ENCODE data around the gene LUC7L.
"Not testable (repeated sequence)": the region's sequence is repeated elsewhere in the genome, so short reads cannot be mapped to it uniquely, and the experiment has no call there.

LUC7L gene

DNA sequence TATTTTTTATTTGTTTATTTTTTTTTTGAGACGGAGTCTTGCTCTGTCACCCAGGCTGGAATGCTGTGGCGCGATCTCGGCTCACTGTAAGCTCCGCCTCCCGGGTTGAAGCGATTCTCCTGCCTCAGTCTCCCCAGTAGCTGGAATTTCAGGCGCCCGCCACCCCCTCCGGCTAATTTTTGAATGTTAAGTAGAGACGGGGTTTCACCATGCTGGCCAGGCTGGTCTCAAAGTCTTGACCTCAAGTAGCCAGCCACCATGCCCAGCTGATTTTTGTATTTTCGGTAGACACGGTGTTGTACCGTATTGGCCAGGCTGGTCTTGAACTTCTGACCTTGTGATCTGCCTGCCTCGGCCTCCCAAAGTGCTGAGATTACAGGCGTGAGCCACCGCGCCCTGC, 1.1 kb upstream of the LUC7L start:
- FAIRE-seq; DNase-seq (ENCODE audit: low spot score): not testable (repeated sequence)

DNA sequence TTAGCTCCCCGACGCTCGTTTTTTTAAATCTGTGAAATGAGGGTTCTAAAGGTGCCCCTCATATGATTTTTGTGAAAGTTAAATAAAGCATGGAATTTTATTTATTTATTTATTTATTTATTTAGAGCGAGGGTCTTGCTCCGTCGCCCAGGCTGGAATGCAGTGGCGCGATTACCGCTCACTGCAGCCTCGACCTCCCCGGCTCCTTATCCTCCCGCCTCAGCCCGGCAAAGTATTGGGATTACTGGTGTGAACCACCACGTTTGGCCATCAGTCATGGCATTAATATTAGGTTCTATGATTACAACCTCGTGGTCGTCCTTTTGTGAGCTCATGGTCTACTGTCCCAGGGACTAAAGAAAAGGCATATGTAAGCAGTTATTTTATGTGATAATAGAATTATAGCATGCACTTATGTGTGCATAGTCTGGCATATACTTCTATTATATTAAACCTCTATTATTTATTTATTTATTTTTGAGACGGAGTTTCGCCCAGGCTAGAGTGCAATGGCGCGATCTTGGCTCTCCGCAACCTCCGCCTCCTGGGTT, 557 bp upstream of the LUC7L start:
- FAIRE-seq (no peak), DNase-seq (ENCODE audit: low spot score) (no peak)

DNA sequence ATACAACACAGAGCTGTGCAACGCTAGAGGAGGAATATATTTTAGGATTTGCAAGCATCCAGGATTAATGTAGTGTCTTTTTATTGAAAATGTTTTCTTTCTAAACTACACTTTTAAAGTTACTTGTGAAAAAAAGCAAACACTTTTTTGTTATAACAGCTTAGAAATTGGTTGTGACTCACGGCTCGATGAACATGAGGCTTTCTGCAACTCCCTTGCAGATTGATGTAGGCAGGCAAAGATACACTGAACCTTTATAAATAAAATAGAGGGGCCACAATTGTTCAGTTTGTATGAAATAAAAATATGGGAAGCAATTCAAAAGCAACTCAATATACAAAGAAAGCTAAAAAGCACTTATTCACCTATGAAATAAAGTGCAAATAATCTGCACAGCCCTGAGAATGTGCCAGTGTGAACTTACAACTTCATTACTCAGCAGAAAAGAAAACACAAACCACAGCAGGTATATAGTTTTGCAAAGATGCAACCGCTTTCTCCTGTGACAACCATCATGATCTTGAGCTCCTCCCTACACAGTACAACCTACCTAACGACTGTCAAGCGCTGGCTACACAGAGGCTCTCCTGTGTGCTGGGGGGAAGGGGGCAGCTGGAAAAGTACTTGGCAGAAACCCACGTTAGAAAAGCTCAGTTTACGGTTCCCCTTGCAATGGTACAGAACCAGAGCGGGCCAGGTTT, 948 bp downstream of the LUC7L start:
- DNase-seq (ENCODE audit: low spot score), result peak; percentile 14
- FAIRE-seq, result no peak

DNA sequence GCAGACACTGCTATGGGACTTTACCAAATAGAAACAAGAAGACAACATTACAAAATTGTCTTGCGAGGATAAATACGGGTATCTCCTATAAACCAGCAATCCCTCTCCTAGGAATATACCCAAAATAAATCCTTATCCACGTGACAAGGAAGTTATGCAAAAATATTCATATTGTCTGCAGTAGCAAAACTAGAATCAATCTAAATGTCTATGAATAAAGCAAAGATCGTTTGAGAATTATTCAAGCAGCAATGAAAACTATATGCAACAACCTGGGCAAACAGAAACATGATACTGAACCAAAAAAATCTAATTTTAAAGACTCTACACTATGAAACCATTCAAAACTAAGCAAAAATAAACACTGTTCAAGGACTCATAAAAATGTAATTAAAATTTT, 9.2 kb downstream of the LUC7L start:
- no peak for FAIRE-seq
- no peak for DNase-seq (ENCODE audit: low spot score)

DNA sequence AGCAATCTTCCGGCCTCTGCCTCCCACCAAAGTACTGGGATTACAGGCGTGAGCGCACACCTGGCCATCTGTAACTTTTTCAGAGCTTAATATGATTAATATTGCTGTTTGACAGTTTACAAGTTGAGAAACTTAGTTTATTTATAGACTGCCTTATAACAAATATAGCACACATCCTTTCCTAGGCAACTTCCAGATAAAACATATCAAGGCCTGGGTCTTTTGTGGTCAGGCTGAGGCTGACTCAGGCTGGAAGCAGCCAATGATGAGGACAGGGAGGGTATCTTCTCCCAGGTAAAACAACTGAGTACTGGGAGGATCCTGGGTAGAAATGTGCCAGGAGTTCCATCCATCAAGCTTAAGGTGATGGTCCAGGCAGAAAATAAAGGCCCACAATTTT, 16.2 kb downstream of the LUC7L start:
- no peak for DNase-seq (ENCODE audit: low spot score)
- no peak for FAIRE-seq

DNA sequence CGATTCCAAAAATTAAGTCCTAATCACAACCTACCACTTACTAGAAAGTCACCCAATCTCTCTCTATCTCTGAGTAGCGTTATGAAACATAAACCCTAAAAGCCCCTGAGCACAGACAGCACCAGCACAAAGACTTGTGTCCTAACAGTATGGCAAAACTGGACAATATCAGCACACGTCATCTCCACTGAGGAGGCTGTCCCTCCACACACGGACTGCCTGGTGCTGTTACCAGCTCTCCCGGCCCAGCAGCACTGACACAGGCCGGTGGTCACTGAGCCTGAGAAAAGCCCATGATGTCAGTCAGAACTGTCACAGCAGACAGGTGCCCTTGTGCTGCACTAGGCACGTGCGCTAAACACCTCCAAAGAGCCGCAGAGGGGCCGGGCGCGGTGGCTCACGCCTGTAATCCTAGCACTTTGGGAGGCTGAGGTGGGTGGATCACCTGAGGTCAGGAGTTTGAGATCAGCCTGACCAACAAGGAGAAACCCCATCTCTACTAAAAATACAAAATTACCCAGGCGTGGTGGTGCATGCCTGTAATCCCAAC, 17.5 kb downstream of the LUC7L start:
- not testable (repeated sequence) for FAIRE-seq; DNase-seq (ENCODE audit: low spot score)

DNA sequence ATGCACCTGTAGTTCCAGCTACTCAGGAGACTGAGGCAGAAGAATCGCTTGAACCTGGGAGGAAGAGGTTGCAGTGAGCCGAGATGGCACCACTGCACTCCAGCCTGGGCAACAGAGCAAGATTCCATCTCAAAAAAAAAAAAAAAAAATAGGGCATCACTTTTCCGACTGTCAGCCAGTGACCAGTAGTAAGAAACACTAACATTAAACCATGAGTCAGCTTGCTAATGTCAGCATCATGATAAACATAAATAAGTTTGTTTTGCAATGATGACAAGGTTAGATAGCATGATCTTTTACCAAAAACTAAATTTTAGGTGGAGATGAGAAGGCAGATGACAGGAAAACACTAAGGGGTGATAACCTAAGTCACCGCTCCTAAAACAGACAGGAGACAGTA, 19.9 kb downstream of the LUC7L start:
- FAIRE-seq; DNase-seq (ENCODE audit: low spot score): not testable (repeated sequence)

DNA sequence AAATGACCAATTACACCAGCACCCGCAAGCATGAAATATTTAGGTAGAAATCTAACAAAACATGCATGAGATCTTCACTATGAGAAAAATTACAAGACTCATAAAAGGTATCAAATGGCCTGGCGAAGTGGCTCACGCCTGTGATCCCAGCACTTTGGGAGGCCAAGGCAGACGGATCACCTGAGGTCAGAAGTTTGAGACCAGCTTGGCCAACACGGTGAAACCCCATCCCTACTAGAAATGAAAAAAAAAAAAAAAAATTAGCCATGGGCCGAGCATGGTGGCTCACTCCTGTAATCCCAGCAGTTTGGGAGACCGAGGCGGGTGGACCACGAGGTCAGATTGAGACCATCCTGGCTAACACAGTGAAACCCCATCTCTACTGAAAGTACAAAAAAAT, 25.2 kb downstream of the LUC7L start:
- DNase-seq (ENCODE audit: low spot score); FAIRE-seq: not testable (repeated sequence)

DNA sequence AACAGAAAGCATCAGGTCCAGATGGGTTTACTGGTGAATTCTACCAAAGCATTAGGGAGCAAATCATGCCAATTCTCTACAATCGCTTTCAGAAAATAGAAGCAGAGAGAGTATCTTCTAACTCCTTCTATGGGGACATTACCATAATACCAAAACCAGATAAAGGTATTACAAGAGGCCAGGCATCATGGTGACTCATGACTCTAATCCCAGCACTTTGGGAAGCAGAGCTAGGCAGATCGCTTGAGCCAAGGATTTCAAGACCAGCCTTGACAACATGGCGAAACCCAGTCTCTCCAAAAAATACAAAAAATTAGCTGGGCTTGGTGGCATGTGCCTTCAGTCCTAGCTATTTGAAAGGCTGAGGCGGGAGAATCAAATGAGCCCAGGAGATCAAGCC, 26.0 kb downstream of the LUC7L start:
- DNase-seq (ENCODE audit: low spot score) (no peak), FAIRE-seq (no peak)

DNA sequence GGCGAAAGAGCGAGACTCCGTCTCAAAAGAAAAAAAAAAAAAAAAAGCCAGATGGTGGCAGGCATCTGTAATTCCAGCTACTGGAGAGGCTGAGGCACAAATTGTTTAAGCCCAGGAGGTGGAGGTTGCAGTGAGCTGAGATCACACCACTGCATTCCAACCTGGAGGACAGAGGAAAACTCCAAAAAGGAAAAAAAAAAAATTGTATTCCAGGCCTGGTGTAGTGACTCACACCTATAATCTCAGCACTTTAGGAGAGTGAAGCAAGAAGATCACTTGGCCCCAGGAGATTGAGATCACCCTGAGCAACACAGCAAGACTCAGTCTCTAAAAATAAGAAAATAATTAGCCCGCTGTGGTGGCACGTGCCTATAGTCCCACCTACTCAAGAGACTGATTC, 28.9 kb downstream of the LUC7L start:
- DNase-seq (ENCODE audit: low spot score), result no peak
- no peak for FAIRE-seq

DNA sequence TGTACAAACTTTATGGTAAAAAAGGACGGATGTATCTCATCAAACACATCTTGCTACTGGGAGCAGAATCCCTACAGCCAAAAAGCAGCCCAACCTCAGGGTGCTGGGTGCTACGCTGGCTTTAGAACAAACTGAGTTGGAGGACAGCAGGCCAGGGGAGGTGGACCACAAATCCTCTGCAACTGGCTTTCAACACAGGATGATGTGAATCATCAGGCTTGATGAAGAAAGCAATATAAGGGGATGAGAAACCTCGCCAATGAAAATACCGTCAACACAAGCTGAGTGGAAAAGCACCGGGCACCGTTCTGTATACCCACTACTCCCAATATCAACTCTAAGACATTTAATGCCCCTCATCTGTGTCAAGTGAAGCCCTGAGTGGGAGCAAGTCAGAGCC, 34.7 kb downstream of the LUC7L start:
- FAIRE-seq (no peak), DNase-seq (ENCODE audit: low spot score) (no peak)

DNA sequence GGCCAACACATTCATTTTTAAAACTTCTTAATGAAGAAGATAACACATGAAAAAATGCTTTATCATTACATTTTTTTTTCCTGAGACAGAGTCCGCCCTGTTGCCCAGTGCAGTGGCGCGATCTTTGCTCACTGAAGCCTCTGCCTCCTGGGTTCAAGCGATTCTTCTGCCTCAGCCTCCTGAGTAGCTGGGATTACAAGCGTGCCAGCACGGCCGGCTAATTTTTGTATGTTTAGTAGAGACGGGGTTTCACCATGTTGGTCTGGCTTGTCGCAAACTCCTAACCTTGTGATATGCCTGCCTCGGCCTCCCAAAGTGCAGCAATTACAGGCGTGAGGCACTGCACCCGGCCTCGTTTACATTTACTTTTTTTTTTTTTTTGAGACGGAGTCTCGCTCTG, 35.8 kb downstream of the LUC7L start:
- DNase-seq (ENCODE audit: low spot score) (no peak), FAIRE-seq (no peak)

DNA sequence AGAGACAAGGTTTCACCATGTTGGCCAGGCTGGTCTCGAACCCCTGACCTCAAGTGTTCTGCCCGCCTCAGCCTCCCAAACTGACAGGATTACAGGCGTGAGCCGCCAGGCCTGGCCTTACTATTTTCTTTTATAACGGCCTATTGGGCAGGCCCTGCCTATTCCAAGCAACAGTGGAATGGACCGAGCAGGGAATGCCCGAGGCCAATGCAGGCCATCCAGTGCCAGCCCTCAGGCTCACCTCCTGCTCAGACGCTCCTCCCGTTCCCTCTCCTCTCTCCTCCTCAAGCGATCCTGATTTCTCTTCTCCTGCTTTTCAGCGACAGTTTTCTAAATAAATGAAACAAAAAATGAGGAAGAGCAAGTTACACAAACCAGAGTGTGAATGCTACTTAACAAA, 36.6 kb downstream of the LUC7L start:
- no peak for FAIRE-seq
- DNase-seq (ENCODE audit: low spot score), result no peak

DNA sequence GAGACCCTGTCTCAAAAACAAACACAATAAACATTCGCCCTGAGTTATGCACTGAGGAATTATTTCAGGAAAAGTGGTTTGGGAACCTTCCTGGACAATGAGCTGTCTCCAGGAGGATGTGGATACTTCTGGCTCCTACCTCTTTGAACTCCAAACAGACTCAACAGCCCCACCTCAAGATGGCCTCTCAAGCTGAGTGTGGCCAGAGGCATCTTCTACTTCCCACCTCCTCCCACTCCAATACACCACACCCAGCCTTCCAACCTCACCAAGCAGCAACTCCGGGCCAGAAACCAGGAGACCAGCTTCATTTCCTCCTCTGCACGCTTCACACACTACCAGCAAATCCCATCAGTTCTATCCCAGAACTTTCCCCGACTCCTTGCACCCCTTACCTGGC, 37.4 kb downstream of the LUC7L start:
- FAIRE-seq (no peak), DNase-seq (ENCODE audit: low spot score) (no peak)

DNA sequence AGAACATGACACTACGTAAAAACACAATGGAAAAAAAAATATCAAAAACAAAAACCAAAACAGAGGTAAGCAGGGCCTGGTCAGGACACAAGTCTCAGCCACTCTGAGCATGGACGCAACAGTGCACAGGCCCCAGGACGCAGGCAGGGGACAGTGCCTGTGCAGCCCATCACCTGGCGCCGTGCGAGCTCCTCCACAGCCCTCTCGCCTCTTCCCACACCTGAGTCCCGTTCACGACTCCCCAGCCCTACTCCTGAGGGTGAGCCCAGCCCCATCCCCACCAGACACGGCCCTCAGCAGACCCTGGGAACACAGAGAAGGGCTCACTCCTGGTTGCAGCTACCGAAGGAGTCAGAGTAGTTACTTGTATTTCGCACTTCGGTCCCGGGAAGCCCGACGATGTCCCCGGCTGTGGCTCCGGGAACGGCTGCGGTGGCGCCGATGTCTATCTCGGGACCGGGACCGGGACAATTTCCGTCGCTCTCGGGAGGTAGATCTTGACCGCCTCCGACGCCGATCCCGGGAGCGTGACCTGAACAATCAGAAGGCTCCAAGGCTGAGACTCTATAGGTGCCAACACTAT, 39.6 kb downstream of the LUC7L start:
- DNase-seq (ENCODE audit: low spot score), result no peak
- no peak for FAIRE-seq

DNA sequence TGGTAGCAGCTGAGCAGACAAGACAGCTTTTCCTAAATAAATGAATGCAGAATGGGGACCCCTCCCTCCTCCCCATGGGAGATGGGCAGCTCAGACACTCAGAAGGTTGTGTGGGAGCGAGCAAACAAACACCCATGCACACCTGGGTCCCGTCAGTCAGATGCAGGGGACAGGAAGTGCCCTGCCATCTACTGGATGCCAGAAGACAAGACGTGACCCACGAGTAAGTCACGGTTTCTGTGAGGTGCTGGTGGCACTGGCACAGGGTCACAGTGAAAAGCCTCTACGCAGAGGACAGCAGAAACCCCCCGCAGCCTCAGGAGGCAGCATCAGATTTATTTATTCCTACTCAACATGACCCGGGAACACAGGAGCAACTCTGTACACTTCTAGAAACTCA, 40.6 kb downstream of the LUC7L start:
- DNase-seq (ENCODE audit: low spot score) (no peak), FAIRE-seq (no peak)

DNA sequence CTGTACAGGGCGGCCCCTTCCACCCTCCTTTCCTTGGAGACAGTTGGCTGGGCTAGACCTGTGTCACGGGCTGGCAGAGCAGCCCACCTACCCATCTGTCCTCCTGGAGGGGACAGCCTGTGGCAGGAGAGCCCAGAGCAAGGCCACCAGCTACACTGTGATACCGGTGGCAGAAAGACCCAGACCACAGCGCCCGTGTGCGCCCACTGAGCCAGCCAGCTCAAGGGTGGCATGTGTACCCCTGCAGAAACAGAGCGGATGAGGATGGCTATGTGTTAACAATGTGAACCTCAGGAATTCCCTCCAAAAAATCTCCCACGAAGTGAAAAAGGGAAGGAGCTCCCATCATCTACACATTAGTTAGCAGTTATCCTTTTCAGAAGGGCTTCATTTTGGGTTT, 41.9 kb downstream of the LUC7L start:
- DNase-seq (ENCODE audit: low spot score) (no peak), FAIRE-seq (no peak)

DNA sequence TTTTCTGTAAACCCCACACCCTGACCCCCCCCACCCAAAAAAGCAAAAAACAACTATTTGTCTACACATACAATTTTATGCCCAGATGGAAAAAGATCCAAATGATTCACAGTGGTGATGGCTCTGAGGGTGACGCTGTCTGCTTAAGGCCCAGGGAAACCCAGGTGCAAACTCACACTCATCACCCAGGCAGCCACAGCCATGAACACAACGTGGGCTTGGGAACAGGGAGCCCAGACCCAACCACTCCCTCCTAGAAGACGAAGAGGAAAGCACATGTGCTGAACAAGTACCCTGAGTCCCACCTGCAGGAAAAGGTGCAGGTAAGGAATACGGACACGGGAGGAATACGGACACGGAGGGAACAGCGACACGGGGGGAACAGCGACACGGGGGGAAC, 43.6 kb downstream of the LUC7L start:
- FAIRE-seq (no peak), DNase-seq (ENCODE audit: low spot score) (no peak)

DNA sequence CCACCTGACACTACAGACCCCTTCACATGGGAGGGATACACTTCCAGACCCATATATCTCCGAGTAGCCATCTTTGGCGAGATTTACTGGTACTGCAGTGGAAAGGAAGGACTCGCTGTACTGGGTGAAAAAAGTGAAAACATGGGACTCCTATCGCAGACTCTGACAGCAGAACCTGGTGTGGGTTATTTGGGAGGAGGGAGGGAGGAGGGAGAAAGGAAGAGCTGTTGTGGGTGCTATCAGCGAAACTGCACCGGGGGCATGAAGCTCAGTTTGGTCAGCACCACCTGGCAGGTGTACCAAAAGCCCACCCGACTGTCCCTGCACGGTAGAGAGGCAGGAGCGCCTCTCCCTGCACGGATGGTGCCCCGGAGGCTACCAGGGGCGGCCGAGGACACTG, 44.0 kb downstream of the LUC7L start:
- no peak for FAIRE-seq

DNA sequence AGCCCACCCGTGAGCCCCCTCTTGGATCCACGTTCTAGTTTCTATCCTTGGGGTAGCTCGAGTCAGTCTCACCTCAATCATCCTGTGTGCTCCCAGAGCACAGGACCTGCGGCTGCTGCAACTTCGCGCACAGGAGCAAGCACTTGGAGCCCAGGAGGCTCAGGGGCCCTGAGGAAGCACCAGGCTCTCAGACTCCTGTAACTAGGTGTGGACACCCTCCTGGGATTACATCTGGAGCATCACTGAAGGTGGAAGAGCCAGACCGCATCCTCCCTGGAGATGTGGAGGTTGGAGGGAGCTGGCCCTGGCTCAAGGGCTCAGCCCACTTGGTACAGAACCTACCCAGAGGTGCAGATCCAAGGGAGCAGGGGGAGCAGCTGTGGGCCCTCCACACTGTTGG, 46.2 kb downstream of the LUC7L start:
- DNase-seq (ENCODE audit: low spot score) (no peak), FAIRE-seq (no peak)

More for the DNA sequence above, 44.0 kb downstream of the LUC7L start:
- no peak for DNase-seq (ENCODE audit: low spot score)

DNA sequence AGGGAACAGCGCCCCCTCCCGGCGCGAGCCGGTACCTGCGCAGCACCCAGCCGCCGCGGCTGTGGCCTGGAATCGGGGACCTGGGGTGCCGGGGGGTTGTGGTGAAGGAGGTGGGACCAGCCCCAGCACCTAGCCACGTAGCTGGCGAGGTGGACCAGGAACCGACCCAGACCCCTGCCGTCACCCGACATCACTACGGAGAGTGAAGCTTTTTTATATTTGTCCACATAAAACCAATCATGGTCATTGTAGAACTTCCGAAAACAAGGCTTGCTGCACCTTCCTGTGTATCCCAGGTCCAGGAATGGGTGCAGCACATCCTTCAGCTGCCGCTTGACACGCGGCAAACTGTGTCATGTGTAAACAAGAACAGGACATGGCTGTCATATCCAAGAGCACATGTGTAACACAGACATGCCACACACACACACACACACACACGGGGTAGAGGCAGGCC, 47.7 kb downstream of the LUC7L start:
- FAIRE-seq, result no peak
- no peak for DNase-seq (ENCODE audit: low spot score)

DNA sequence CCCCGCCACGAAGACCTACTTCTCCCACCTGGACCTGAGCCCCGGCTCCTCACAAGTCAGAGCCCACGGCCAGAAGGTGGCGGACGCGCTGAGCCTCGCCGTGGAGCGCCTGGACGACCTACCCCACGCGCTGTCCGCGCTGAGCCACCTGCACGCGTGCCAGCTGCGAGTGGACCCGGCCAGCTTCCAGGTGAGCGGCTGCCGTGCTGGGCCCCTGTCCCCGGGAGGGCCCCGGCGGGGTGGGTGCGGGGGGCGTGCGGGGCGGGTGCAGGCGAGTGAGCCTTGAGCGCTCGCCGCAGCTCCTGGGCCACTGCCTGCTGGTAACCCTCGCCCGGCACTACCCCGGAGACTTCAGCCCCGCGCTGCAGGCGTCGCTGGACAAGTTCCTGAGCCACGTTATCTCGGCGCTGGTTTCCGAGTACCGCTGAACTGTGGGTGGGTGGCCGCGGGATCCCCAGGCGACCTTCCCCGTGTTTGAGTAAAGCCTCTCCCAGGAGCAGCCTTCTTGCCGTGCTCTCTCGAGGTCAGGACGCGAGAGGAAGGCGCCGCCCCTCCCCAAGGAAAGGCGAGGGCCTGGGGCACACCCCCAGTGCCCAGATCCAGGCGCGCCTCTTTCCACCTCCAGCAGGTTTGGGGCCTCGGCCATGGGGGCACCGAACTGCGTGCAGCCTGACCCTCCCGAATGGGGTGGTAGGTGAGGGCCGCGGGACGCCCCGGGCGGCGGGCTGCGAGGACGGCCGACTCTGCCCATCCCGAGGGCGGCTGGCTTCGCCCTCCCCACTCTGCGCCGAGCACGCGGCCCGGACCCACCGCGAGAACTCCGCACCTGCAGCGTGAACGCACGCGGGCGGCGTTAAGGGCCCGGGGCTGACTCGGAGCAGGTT, 48.3 kb downstream of the LUC7L start:
- FAIRE-seq (no peak), DNase-seq (ENCODE audit: low spot score) (no peak)

All from urothelium cell line (cell line).